IPS DF 6.9 (cell line): ENCODE data around the gene PNMA8B.
"Not testable (repeated sequence)": the region's sequence is repeated elsewhere in the genome, so short reads cannot be mapped to it uniquely, and the experiment has no call there.

Experiments
- DNase-seq: peaks from one replicate; pipeline ENCODE4 v3.0.0-alpha.2; 2013; ENCODE audit warnings: low read depth, low spot score
- H3K27ac ChIP-seq: one replicate; pipeline ENCODE4 v1.5.1; 2013; ENCODE audit warnings: low read length, control low read depth
- H3K27me3 ChIP-seq: 2 replicates; pipeline ENCODE4 v1.6.1; 2013; ENCODE audit warnings: mild to moderate bottlenecking, low read length; ENCODE audit not compliant: control insufficient read depth, insufficient read depth
- H3K36me3 ChIP-seq: 2 replicates; pipeline ENCODE4 v1.6.1; 2013; ENCODE audit warnings: low read length; ENCODE audit not compliant: control insufficient read depth, insufficient read depth
- H3K4me1 ChIP-seq: 2 replicates; pipeline ENCODE4 v1.6.1; 2013; ENCODE audit warnings: low read length; ENCODE audit not compliant: control insufficient read depth, insufficient read depth
- H3K4me3 ChIP-seq: 2 replicates; pipeline ENCODE4 v1.5.1; 2013; ENCODE audit warnings: mild to moderate bottlenecking, low read length
- H3K9me3 ChIP-seq: 2 replicates; pipeline ENCODE4 v1.6.1; 2013; ENCODE audit warnings: low read length, inconsistent platforms; ENCODE audit not compliant: control insufficient read depth, insufficient read depth
- WGBS: extraction: QIAGEN DNeasy Blood & Tissue Kit; methylation state at CpG from one replicate; pipeline ENCODE4 v1.1.7; 2013; ENCODE audit warnings: mixed read lengths, missing lambda C conversion rate; ENCODE audit not compliant: insufficient read length, insufficient coverage; 5-methylcytosine and 5-hydroxymethylcytosine counted together

PNMA8B gene

GRCh38 chr19:46513461-46514236, 18.0 kb upstream of the PNMA8B start:
- H3K27me3 ChIP-seq: no peaks in the 10 kb centered on the region
- no peak for DNase-seq
- WGBS: no CpG with 5 or more reads among the region's 36 CpGs
- H3K4me1 ChIP-seq: no peaks in the 10 kb centered on the region
- no peaks in the 10 kb centered on the region for H3K9me3 ChIP-seq
- H3K27ac ChIP-seq: no peak overlapping the region
- H3K36me3 ChIP-seq: no peaks in the 10 kb centered on the region
- H3K4me3 ChIP-seq: no peak overlapping the region

GRCh38 chr19:46511237-46511636, 15.6 kb upstream of the PNMA8B start:
- no peak overlapping the region for H3K27ac ChIP-seq
- H3K4me1 ChIP-seq: no peaks in the 10 kb centered on the region
- WGBS: no CpG with 5 or more reads among the region's 4 CpGs
- H3K27me3 ChIP-seq: no peaks in the 10 kb centered on the region
- DNase-seq: no peak
- H3K4me3 ChIP-seq: no peak overlapping the region
- no peaks in the 10 kb centered on the region for H3K36me3 ChIP-seq
- H3K9me3 ChIP-seq: no peaks in the 10 kb centered on the region

GRCh38 chr19:46508206-46508605, 12.5 kb upstream of the PNMA8B start:
- DNase-seq: no peak
- Histone ChIP-seq H3K27me3 (no peaks in the 10 kb centered on the region), H3K9me3 (no peaks in the 10 kb centered on the region), H3K4me3 (no peak overlapping the region), H3K27ac (no peak overlapping the region), H3K36me3 (no peaks in the 10 kb centered on the region), H3K4me1 (no peaks in the 10 kb centered on the region)
- WGBS: no CpG with 5 or more reads among the region's 2 CpGs

GRCh38 chr19:46503848-46504453, 8.3 kb upstream of the PNMA8B start:
- Histone ChIP-seq H3K36me3 (no peaks in the 10 kb centered on the region), H3K4me3 (no peak overlapping the region), H3K27ac (no peak overlapping the region), H3K4me1 (no peaks in the 10 kb centered on the region), H3K9me3 (no peaks in the 10 kb centered on the region), H3K27me3 (no peaks in the 10 kb centered on the region)
- WGBS: no CpG with 5 or more reads among the region's 17 CpGs
- no peak for DNase-seq

GRCh38 chr19:46502891-46503290, 7.2 kb upstream of the PNMA8B start:
- H3K9me3 ChIP-seq: no peaks in the 10 kb centered on the region
- H3K4me3 ChIP-seq: no peak overlapping the region
- no CpG with 5 or more reads among the region's 5 CpGs for WGBS
- no peaks in the 10 kb centered on the region for H3K27me3 ChIP-seq
- no peaks in the 10 kb centered on the region for H3K36me3 ChIP-seq
- no peak overlapping the region for H3K27ac ChIP-seq
- H3K4me1 ChIP-seq: no peaks in the 10 kb centered on the region
- no peak for DNase-seq

- H3K4me1 ChIP-seq: no peaks in the 10 kb centered on the region
- no peaks in the 10 kb centered on the region for H3K36me3 ChIP-seq
- H3K4me3 ChIP-seq: no peak overlapping the region
- H3K27me3 ChIP-seq: no peaks in the 10 kb centered on the region; the same call in 1 of the 2 replicates
- H3K9me3 ChIP-seq: no peaks in the 10 kb centered on the region
- no peak overlapping the region for H3K27ac ChIP-seq
- no peak for DNase-seq
- no CpG with 5 or more reads among the region's 4 CpGs for WGBS
These were observed 4.0 kb upstream of the PNMA8B start for GRCh38 chr19:46499692-46500091.

GRCh38 chr19:46497773-46498172, 2.1 kb upstream of the PNMA8B start:
- Histone ChIP-seq H3K36me3 (no peaks in the 10 kb centered on the region), H3K4me1 (no peaks in the 10 kb centered on the region), H3K9me3 (no peaks in the 10 kb centered on the region), H3K27me3 (peaks cover 6% of the 10 kb centered on the region; the same call in 1 of the 2 replicates), H3K4me3 (no peak overlapping the region), H3K27ac (no peak overlapping the region)
- no peak for DNase-seq
- WGBS: no CpG with 5 or more reads among the region's 8 CpGs

- WGBS: no CpG with 5 or more reads among the region's 4 CpGs
- DNase-seq, H3K27ac ChIP-seq, H3K4me3 ChIP-seq, H3K36me3 ChIP-seq, H3K4me1 ChIP-seq, H3K9me3 ChIP-seq, H3K27me3 ChIP-seq: not testable (repeated sequence)
These were observed 1.2 kb upstream of the PNMA8B start for GRCh38 chr19:46496886-46497285.

- no peaks in the 10 kb centered on the region for H3K9me3 ChIP-seq
- H3K27me3 ChIP-seq: peaks cover 6% of the 10 kb centered on the region; the same call in 1 of the 2 replicates
- H3K4me1 ChIP-seq: peaks cover 1% of the 10 kb centered on the region; the same call in 1 of the 2 replicates
- no peak overlapping the region for H3K27ac ChIP-seq
- H3K4me3 ChIP-seq: no peak overlapping the region
- no peaks in the 10 kb centered on the region for H3K36me3 ChIP-seq
- DNase-seq: no peak
- no CpG with 5 or more reads among the region's 6 CpGs for WGBS
These were observed 637 bp upstream of the PNMA8B start for GRCh38 chr19:46496304-46496703.

- peaks cover 1% of the 10 kb centered on the region; the same call in 1 of the 2 replicates for H3K4me1 ChIP-seq
- H3K27ac ChIP-seq: no peak overlapping the region
- no CpG with 5 or more reads among the region's 49 CpGs for WGBS
- no peaks in the 10 kb centered on the region for H3K9me3 ChIP-seq
- no peaks in the 10 kb centered on the region for H3K36me3 ChIP-seq
- peaks cover 6% of the 10 kb centered on the region; the same call in 1 of the 2 replicates for H3K27me3 ChIP-seq
- peak overlapping the region; percentile 31; the same call in 1 of the 2 replicates for H3K4me3 ChIP-seq
- DNase-seq: no peak
These were observed 504 bp downstream of the PNMA8B start for GRCh38 chr19:46494941-46495785.
